Omental fat pad (tissue), 4 donors: ENCODE data around the gene RASL11A. TPM values are rescaled to one million over a fixed set of nuclear protein-coding genes. Genes with fewer than 3 reads are reported as not detected.
"Not testable (repeated sequence)": the region's sequence is repeated elsewhere in the genome, so short reads cannot be mapped to it uniquely, and the experiment has no call there.

ENCODE experiments used
- ATAC-seq: fragments of 150-250 bp; one replicate; pipeline ENCODE4 v1.9.1; 2016; ENCODE audit warnings: mild to moderate bottlenecking, moderate library complexity; ENCODE audit not compliant: low FRiP score
- DNase-seq: peaks from one replicate; pipeline ENCODE4 v3.0.0-alpha.2; 2019; ENCODE audit warnings: low spot score
- CTCF ChIP-seq, 3 donors: fragments of 450-650 bp; IDR thresholded peaks; one replicate each; pipeline ENCODE4 v1.5.1; 2016 to 2017; ENCODE audit warnings: antibody characterized with exemption in 3 of 3, mild to moderate bottlenecking in 3 of 3, moderate library complexity in 2 of 3
- total RNA-seq, 4 donors: library from RNA; depleted of rRNA; stranded (reverse); fragments of >200 nt; gene quantifications; one replicate each; pipeline ENCODE4 v1.1.0, GENCODE V29; 2016

The RASL11A gene
- total RNA-seq, 4 donors from 2014 or later: 32.6 to 50.9 (median 38.4) TPM

- no peak for TF ChIP-seq CTCF (IDR thresholded peaks at IDR 0.05)
- ATAC-seq: no peak
- DNase-seq: no peak
These were observed 25.9 kb downstream of the RASL11A start for GRCh38 chr13:27296496-27296895.

DNA sequence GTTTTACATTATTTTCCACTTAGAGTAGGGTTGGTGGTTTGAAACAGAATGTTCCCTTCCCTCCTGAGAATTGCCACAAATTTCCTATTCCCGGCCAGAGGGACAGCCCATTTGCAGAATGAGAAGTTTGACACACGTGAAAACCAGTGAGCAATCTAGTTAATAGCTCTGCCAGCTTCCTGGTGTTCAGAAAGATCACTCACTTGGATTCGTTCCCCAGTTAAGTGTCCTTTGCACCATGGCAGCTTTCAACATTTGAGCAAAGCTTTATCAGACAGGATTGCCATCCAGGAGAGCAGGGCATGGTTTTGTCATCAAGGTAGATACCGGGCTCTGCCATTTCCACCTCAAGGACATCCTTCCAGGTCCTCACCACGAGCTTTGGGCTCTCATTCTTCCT, 28.2 kb downstream of the RASL11A start:
- ATAC-seq: no peak
- no peak for DNase-seq
- no peak for TF ChIP-seq CTCF (IDR thresholded peaks at IDR 0.05)

DNA sequence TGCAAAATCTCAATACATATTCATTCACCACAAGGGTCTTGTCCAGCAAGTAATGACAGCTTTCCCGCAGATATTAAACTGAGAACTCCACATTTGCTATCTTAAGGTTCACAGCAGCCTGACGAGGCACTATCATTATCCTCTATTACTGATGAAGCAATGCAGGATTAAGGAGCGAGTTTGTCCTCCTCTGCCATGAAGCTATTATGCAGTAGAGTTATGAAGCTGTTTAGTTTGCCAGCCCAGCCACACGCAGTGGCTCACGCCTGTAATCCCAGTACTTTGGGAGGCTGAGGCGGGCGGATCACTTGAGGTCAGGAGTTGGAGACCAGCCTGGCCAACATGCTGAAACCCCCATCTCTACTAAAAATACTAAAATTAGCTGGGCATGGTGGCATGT, 29.8 kb downstream of the RASL11A start:
- ATAC-seq, DNase-seq: not testable (repeated sequence)

- TF ChIP-seq CTCF (IDR thresholded peaks at IDR 0.05): no peak
- ATAC-seq (no peak), DNase-seq (no peak)
These were observed 30.4 kb downstream of the RASL11A start for GRCh38 chr13:27300941-27301586.

DNA sequence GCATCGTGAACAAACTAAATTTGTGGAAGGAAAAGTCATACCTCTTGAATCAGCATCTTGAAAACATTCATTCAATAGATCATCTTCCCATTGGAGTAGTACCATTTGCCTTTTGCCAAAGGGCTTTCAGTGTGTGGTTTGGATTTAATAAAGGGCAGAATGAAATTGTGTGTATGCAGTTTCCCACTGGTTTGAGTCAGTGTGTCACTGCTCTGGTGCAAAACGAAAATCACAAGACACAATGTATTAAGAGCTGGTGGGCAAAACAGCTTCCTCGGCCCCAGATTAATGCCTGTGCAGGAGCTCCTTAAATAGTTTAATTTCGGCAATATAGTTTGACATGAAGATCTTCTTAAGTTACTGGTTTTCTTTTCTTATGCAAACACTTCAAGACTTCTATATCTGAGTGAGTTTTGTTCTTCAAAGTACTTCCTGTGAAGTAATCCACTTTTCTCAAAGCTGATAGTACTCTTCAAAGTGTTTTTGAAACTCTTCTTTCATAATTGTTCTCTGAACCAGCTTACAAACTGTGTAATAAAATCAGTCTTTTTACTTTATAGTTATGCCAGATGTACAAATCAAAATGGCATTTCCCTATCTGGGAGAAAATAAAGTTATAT, 32.1 kb downstream of the RASL11A start:
- no peak for DNase-seq

GRCh38 chr13:27304099-27304498, 33.5 kb downstream of the RASL11A start:
- no peak for DNase-seq
- no peak for TF ChIP-seq CTCF (IDR thresholded peaks at IDR 0.05)
- no peak for ATAC-seq

More for the DNA sequence above, 32.1 kb downstream of the RASL11A start:
- TF ChIP-seq CTCF (IDR thresholded peaks at IDR 0.05): no peak
- ATAC-seq: no peak

DNA sequence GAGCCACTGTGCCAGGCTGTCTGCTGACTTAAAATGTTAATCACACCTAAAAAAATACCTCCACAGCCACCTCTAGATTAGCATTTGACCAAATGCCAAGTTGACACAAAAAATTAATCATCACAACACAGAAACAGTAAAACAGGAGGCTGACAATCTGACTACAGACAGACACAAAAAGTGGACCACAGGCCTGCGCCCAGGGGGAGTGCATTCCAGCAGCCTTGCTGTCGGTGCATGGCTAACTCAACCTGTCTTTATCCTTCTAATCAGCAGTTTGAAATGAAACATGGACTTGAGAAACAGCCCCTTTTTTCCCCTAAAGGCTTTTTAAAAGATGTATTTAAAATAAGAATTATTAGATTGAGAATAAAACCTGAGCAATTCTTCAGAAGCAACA, 34.0 kb downstream of the RASL11A start:
- TF ChIP-seq CTCF (IDR thresholded peaks at IDR 0.05): no peak
- DNase-seq: no peak
- ATAC-seq: no peak
